ENCODE results near the gene CHAF1B. TPM values are rescaled to one million over a fixed set of nuclear protein-coding genes. Genes with fewer than 3 reads are reported as not detected.

Gene CHAF1B
- total and polyA plus RNA-seq, 2 of the 8 experiments (the other 6 are each of a cell fraction or from before 2014, with no cell fraction given): 11.8 to 23.1 TPM

DNA sequence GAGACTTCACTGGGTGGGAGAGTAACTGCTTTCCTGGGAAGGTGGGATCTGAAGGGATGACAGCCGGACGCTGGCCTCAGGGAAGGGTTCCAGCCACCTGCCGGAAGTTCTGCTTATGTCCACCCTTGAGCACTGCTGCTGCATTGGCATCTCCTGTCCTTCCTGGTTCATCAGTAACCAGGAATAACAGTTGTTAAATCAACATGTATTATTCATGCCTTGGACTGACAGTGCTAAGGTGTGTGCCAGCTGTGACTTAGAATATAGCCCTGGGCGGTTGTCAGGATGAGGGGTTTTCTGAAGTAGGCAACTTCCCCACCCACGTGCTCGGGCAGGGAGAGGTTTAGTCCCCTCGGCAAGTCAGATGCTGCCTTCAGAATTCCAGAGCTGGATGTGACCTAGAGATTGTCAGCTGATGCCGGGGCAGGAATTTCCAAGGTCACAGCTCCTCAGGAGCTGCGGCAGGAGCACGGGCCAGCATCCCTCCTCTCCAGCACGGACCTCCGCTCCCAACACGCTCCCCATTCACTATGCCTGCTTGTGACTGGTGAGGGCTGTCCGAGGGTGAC lies 76.8 kb downstream of the CHAF1B start (continued):
- TF ChIP-seq, protein P1, sequence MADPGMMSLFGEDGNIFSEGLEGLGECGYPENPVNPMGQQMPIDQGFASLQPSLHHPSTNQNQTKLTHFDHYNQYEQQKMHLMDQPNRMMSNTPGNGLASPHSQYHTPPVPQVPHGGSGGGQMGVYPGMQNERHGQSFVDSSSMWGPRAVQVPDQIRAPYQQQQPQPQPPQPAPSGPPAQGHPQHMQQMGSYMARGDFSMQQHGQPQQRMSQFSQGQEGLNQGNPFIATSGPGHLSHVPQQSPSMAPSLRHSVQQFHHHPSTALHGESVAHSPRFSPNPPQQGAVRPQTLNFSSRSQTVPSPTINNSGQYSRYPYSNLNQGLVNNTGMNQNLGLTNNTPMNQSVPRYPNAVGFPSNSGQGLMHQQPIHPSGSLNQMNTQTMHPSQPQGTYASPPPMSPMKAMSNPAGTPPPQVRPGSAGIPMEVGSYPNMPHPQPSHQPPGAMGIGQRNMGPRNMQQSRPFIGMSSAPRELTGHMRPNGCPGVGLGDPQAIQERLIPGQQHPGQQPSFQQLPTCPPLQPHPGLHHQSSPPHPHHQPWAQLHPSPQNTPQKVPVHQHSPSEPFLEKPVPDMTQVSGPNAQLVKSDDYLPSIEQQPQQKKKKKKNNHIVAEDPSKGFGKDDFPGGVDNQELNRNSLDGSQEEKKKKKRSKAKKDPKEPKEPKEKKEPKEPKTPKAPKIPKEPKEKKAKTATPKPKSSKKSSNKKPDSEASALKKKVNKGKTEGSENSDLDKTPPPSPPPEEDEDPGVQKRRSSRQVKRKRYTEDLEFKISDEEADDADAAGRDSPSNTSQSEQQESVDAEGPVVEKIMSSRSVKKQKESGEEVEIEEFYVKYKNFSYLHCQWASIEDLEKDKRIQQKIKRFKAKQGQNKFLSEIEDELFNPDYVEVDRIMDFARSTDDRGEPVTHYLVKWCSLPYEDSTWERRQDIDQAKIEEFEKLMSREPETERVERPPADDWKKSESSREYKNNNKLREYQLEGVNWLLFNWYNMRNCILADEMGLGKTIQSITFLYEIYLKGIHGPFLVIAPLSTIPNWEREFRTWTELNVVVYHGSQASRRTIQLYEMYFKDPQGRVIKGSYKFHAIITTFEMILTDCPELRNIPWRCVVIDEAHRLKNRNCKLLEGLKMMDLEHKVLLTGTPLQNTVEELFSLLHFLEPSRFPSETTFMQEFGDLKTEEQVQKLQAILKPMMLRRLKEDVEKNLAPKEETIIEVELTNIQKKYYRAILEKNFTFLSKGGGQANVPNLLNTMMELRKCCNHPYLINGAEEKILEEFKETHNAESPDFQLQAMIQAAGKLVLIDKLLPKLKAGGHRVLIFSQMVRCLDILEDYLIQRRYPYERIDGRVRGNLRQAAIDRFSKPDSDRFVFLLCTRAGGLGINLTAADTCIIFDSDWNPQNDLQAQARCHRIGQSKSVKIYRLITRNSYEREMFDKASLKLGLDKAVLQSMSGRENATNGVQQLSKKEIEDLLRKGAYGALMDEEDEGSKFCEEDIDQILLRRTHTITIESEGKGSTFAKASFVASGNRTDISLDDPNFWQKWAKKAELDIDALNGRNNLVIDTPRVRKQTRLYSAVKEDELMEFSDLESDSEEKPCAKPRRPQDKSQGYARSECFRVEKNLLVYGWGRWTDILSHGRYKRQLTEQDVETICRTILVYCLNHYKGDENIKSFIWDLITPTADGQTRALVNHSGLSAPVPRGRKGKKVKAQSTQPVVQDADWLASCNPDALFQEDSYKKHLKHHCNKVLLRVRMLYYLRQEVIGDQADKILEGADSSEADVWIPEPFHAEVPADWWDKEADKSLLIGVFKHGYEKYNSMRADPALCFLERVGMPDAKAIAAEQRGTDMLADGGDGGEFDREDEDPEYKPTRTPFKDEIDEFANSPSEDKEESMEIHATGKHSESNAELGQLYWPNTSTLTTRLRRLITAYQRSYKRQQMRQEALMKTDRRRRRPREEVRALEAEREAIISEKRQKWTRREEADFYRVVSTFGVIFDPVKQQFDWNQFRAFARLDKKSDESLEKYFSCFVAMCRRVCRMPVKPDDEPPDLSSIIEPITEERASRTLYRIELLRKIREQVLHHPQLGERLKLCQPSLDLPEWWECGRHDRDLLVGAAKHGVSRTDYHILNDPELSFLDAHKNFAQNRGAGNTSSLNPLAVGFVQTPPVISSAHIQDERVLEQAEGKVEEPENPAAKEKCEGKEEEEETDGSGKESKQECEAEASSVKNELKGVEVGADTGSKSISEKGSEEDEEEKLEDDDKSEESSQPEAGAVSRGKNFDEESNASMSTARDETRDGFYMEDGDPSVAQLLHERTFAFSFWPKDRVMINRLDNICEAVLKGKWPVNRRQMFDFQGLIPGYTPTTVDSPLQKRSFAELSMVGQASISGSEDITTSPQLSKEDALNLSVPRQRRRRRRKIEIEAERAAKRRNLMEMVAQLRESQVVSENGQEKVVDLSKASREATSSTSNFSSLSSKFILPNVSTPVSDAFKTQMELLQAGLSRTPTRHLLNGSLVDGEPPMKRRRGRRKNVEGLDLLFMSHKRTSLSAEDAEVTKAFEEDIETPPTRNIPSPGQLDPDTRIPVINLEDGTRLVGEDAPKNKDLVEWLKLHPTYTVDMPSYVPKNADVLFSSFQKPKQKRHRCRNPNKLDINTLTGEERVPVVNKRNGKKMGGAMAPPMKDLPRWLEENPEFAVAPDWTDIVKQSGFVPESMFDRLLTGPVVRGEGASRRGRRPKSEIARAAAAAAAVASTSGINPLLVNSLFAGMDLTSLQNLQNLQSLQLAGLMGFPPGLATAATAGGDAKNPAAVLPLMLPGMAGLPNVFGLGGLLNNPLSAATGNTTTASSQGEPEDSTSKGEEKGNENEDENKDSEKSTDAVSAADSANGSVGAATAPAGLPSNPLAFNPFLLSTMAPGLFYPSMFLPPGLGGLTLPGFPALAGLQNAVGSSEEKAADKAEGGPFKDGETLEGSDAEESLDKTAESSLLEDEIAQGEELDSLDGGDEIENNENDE (IDR thresholded peaks at IDR 0.05; ENCODE audit: insufficient replicate concordance, low read length): no peak
- TF ChIP-seq KDM1A (IDR thresholded peaks at IDR 0.05; ENCODE audit: borderline replicate concordance, low read length): no peak
- no peak for TF ChIP-seq RAD21 (IDR thresholded peaks at IDR 0.05 in 1 of 2, conservative IDR thresholded peaks at IDR 0.05 in 1 of 2; ENCODE audit: low read depth in 2 of 2, low read length in 2 of 2)
- no peak for TF ChIP-seq BRCA1 (IDR thresholded peaks at IDR 0.05; ENCODE audit: low read depth, low read length)
- no peak for TF ChIP-seq GABPA (IDR thresholded peaks at IDR 0.05; ENCODE audit: borderline replicate concordance, insufficient read depth, low read length)
- no peak for TF ChIP-seq NANOG (IDR thresholded peaks at IDR 0.05; ENCODE audit: insufficient read depth, low read depth, low read length, poor library complexity, severe bottlenecking)
- TF ChIP-seq TEAD4 (IDR thresholded peaks at IDR 0.05; ENCODE audit: low read depth, low read length): no peak
- TF ChIP-seq KDM5A (IDR thresholded peaks at IDR 0.05; ENCODE audit: low read length): no peak
- TF ChIP-seq TCF12 (IDR thresholded peaks at IDR 0.05; ENCODE audit: low read depth, low read length): no peak
- no peak for TF ChIP-seq CHD1 (IDR thresholded peaks at IDR 0.05; ENCODE audit: low read depth, low read length)

Measured in H1 (cell line).